GM10248 (cell line): Measurements from ENCODE around the gene ITLN1.
"Not testable (repeated sequence)": the region's sequence is repeated elsewhere in the genome, so short reads cannot be mapped to it uniquely, and the experiment has no call there.

Experiments
- CTCF ChIA-PET: fragments of 300-600 bp; sonication (Branson Sonifier 250); formaldehyde crosslinking; extraction: SDS; loops from one replicate; lab custom pipeline; 2021; ENCODE audit warnings: antibody characterized with exemption; lab: Yijun Ruan, JAX
- POLR2A ChIA-PET: fragments of 350-650 bp; sonication (Branson Sonifier 250); formaldehyde crosslinking; extraction: SDS; loops from one replicate; lab custom pipeline; 2020; ENCODE audit warnings: antibody characterized with exemption; lab: Yijun Ruan, JAX
- DNase-seq: peaks from one replicate; pipeline ENCODE4 v3.0.0; 2012; ENCODE audit errors: extremely low spot score
- TF ChIP-seq, protein P1 (sequence below): IDR thresholded peaks from 2 replicates; pipeline ENCODE4 v1.5.1; 2012; ENCODE audit warnings: mild to moderate bottlenecking, low read depth; ENCODE audit errors: extremely low read depth, missing control alignments, control extremely low read depth

Gene ITLN1

DNA sequence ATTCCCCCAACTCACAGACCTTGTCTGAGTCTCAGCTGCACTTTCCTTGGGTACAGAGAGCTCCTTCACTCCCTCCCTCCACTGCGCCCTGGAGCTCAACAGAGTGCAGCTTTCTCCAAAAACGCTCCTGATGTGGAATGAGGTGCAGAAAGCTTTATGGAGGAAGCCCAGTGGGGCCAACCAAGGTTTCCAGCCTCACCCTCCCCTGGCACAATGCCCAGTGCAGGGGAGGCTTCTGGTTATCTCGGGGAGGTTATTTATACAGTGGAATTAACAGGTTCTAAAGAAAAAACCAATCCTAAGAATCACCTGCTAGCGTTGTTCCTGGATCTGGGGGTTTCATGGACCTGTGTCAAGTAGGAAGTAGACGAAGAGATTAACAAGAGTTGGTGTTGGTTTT lies at the start of gene ITLN1:
ITLN1 (minus strand) TSS at position 139 of the 400 bp plus-strand sequence. CDS start 303 bp downstream, outside the sequence.
- no peak for DNase-seq
- ChIA-PET POLR2A (no interaction called here), CTCF (interaction anchor here (0.7 to 4.8 kb wide), 9 partner anchors 9 to 107 kb away, joined by 3 to 19 read pairs (median 3); partner anchors contain the start of gene CD244)
- TF ChIP-seq, protein P1, sequence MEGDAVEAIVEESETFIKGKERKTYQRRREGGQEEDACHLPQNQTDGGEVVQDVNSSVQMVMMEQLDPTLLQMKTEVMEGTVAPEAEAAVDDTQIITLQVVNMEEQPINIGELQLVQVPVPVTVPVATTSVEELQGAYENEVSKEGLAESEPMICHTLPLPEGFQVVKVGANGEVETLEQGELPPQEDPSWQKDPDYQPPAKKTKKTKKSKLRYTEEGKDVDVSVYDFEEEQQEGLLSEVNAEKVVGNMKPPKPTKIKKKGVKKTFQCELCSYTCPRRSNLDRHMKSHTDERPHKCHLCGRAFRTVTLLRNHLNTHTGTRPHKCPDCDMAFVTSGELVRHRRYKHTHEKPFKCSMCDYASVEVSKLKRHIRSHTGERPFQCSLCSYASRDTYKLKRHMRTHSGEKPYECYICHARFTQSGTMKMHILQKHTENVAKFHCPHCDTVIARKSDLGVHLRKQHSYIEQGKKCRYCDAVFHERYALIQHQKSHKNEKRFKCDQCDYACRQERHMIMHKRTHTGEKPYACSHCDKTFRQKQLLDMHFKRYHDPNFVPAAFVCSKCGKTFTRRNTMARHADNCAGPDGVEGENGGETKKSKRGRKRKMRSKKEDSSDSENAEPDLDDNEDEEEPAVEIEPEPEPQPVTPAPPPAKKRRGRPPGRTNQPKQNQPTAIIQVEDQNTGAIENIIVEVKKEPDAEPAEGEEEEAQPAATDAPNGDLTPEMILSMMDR = no peak

DNA sequence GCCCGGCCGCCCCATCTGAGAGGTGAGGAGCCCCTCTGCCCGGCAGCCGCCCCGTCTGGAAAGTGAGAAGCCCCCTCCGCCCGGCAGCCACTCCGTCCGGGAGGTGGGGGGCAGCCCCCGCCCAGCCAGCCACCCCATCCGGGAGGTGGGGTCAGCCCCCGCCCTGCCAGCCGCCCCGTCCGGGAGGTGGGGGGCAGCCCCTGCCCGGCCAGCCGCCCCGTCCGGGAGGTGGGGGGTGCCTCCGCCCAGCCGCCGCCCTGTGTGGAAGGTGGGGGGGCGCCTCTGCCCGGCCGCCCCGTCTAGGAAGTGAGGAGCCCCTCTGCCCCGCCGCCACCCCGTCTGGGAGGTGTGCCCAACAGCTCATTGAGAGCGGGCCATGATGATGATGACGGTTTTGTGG lies 48.3 kb upstream of the ITLN1 start:
- DNase-seq, POLR2A ChIA-PET, CTCF ChIA-PET: not testable (repeated sequence)

DNA sequence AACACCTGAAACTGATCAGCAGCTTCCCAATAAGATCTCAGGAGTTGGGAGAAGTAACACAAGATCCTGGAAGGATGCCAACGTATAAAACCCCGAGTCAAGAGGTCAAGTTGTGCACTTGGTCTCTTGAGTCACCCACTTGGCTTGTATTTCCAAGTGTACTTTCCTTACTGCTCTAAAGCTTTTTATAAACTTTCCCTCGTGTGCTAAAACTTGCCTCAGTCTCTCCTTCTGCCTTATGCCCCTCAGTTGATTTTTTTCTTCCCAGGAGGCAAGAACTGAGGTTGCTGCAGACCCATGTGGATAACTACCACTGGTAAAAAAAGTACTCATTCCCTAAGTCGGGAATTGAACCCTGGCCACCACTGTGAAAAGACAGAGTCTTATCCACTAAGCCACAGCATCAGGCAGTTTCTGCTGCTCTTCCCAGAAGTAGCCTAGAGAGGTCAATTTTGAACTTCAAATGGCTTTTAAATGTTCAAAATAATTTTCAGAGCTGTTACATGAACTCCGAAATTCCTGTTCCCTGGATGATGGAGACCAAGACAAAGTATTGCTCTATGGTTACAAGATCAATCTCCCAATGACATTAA lies 40.8 kb upstream of the ITLN1 start:
- TF ChIP-seq, protein P1 = no peak
- ChIA-PET CTCF (no interaction called here), POLR2A (no interaction called here)
- DNase-seq = no peak

- DNase-seq = no peak
- ChIA-PET CTCF (no interaction called here), POLR2A (no interaction called here)
- TF ChIP-seq, protein P1 = no peak
Observed at GRCh38 chr1:160924791-160925651, 40.0 kb upstream of the ITLN1 start.

GRCh38 chr1:160916666-160917065 lies 31.7 kb upstream of the ITLN1 start:
- CTCF ChIA-PET = interaction anchor here (1.1 kb wide), 1 partner anchor 74 kb away, joined by 3 read pairs; no protein-coding TSS in a partner anchor
- DNase-seq = no peak
- POLR2A ChIA-PET = no interaction called here
- TF ChIP-seq, protein P1 = no peak

GRCh38 chr1:160913229-160913628 lies 28.2 kb upstream of the ITLN1 start:
- CTCF ChIA-PET, POLR2A ChIA-PET: not testable (repeated sequence)

GRCh38 chr1:160911925-160912324 lies 26.9 kb upstream of the ITLN1 start:
- TF ChIP-seq, protein P1 = no peak
- ChIA-PET POLR2A (no interaction called here), CTCF (interaction anchor here (0.8 to 1.3 kb wide), 2 partner anchors 10 to 75 kb away, joined by 3 read pairs; no protein-coding TSS in a partner anchor)
- no peak for DNase-seq

More at GRCh38 chr1:160913229-160913628, 28.2 kb upstream of the ITLN1 start:
- not testable (repeated sequence) for DNase-seq
